Upper lobe of left lung (tissue), 4 donors: ENCODE data around the gene KRT7.

Experiments
- EP300 ChIP-seq, 4 donors: sonication (generic); formaldehyde crosslinking; IDR thresholded peaks; one replicate each; pipeline ENCODE4 v1.5.1; 2017; ENCODE audit warnings: antibody characterized with exemption in 4 of 4, control low read depth in 2 of 4
- POLR2A ChIP-seq, 4 donors: fragments of 450-650 bp; IDR thresholded peaks; one replicate each; pipeline ENCODE4 v1.5.1; 2016 to 2017; ENCODE audit warnings: antibody characterized with exemption in 4 of 4, mild to moderate bottlenecking in 2 of 4
- TF ChIP-seq, protein P1 (sequence below), 6 experiments: fragments of 450-650 bp in 4 of 6; fragments of 200-600 bp in 2 of 6; sonication (generic) in 2 of 6; IDR thresholded peaks; one replicate each; pipeline ENCODE4 v1.5.1; 2016 to 2019; ENCODE audit warnings: antibody characterized with exemption in 6 of 6

DNA sequence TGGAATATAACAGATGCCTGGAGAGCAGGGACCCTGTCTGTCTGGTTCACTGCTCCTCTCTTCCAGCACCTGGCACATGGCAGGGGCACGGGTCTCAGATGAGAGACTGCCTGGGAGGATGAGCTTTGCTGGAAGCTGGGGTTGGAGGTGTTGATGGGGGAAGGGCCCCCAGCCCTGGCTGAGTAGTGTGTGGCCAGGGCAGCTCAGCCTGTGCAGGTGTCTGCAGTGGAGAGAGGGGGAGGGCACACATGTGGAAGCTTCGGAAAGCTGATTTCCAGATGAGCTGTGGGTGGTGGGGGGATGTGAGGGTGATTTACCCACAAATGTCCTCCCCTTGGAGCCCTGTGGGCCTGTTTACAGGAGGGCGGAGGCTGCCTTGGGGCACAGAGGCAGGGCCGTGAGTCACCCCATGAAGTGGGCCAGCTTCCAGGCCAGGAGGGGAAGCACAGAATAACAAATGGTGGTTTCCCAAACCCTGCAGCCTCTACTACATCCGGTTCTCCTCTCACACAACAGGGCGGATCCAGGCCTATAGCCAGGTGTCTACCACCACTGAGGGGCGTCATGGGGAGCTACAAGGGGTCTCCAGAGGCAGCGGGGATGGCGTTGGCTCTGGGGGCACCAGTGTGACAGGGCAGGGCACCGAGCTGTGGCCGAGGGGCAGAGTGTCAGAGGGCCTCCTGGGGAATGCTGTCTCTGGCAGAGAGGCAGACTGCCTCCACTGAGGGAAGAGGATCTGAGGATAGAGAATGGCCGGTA, 11.0 kb downstream of the KRT7 start:
- TF ChIP-seq, protein P1, sequence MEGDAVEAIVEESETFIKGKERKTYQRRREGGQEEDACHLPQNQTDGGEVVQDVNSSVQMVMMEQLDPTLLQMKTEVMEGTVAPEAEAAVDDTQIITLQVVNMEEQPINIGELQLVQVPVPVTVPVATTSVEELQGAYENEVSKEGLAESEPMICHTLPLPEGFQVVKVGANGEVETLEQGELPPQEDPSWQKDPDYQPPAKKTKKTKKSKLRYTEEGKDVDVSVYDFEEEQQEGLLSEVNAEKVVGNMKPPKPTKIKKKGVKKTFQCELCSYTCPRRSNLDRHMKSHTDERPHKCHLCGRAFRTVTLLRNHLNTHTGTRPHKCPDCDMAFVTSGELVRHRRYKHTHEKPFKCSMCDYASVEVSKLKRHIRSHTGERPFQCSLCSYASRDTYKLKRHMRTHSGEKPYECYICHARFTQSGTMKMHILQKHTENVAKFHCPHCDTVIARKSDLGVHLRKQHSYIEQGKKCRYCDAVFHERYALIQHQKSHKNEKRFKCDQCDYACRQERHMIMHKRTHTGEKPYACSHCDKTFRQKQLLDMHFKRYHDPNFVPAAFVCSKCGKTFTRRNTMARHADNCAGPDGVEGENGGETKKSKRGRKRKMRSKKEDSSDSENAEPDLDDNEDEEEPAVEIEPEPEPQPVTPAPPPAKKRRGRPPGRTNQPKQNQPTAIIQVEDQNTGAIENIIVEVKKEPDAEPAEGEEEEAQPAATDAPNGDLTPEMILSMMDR (IDR thresholded peaks at IDR 0.05), result no peak
- peak in 1 of 4 donors; percentile 18 for TF ChIP-seq POLR2A (IDR thresholded peaks at IDR 0.05)
- peak in 1 of 4 donors; percentile 76 for TF ChIP-seq EP300 (IDR thresholded peaks at IDR 0.05)
